Measurements from ENCODE around the gene LLGL2. TPM values are rescaled to one million over a fixed set of nuclear protein-coding genes. Genes with fewer than 3 reads are reported as not detected.

The LLGL2 gene
- total and polyA plus RNA-seq, 10 of the 15 experiments (the other 5 are each of a cell fraction or from before 2014, with no cell fraction given), result 0.21 to 9.9 (median 4.5) TPM

GRCh38 chr17:75605790-75606189, 80.3 kb downstream of the LLGL2 start (continued):
- TF ChIP-seq NFYB (IDR thresholded peaks at IDR 0.05; ENCODE audit: insufficient read depth, low read depth, low read length) (no peak), ZNF622 (IDR thresholded peaks at IDR 0.05) (no peak), CREM (IDR thresholded peaks at IDR 0.05; ENCODE audit: low read depth) (no peak)

- 54% methylated on average over 5 of the region's 5 CpGs for WGBS (ENCODE audit: insufficient coverage, insufficient replicate concordance, low lambda C conversion rate, missing lambda C conversion rate)
- ChIA-PET CTCF (interaction anchor here (1.2 kb wide), 1 partner anchor 141 kb away, joined by 4 read pairs; no protein-coding TSS in a partner anchor), RAD21 (ENCODE audit: unreplicated experiment) (no interaction called here), POLR2A (no interaction called here), SMC1A (ENCODE audit: uncharacterized antibody, unreplicated experiment) (no interaction called here)
- intact Hi-C loops (cut with micrococcal nuclease; ENCODE audit: unreplicated experiment), result no loop called here
- in situ Hi-C loops (cut with MboI), result no loop called here
- Histone ChIP-seq H3K4me2 (ENCODE audit: control insufficient read depth, insufficient read depth) (no peak overlapping the region), H3K36me3 (ENCODE audit: control insufficient read depth in 2 of 2, insufficient read depth in 2 of 2, low read length in 1 of 2) (no peaks in the 10 kb centered on the region), H2AFZ (ENCODE audit: control insufficient read depth, low read depth, low read length) (no peak overlapping the region), H4K20me1 (ENCODE audit: control insufficient read depth, insufficient read depth) (no peaks in the 10 kb centered on the region), H3K27me3 (replicated peaks in 1 of 2; ENCODE audit: control insufficient read depth in 2 of 2, insufficient read depth in 2 of 2, low read length in 1 of 2) (no peaks in the 10 kb centered on the region), H3K27ac (ENCODE audit: control insufficient read depth, insufficient read depth) (no peak overlapping the region), H3K9me3 (replicated peaks; ENCODE audit: control insufficient read depth, insufficient read depth, low read length) (no peaks in the 10 kb centered on the region), H3K4me1 (ENCODE audit: control insufficient read depth, insufficient read depth, low read length) (no peaks in the 10 kb centered on the region), H3K9ac (ENCODE audit: control insufficient read depth, insufficient read depth, low read length) (no peak overlapping the region), H3K4me3 (no peak overlapping the region), H3K79me2 (ENCODE audit: control insufficient read depth, insufficient read depth, low read length) (no peaks in the 10 kb centered on the region)
- no peak for ATAC-seq
- no peak for DNase-seq (ENCODE audit: low read depth, low spot score)
- TF ChIP-seq ZBTB4 (CRISPR knock-in tag; IDR thresholded peaks at IDR 0.05), result no peak
- no peak for TF ChIP-seq NFYB (IDR thresholded peaks at IDR 0.05; ENCODE audit: insufficient read depth, low read depth, low read length)
- no peak for TF ChIP-seq TCF7 (IDR thresholded peaks at IDR 0.05; ENCODE audit: borderline replicate concordance)
- no peak for TF ChIP-seq BCL11A (IDR thresholded peaks at IDR 0.05; ENCODE audit: low read depth, low read length)
- no peak for TF ChIP-seq PAX5 (IDR thresholded peaks at IDR 0.05; ENCODE audit: borderline replicate concordance, low read depth, low read length)
- no peak for TF ChIP-seq ZNF592 (IDR thresholded peaks at IDR 0.05)
- FAIRE-seq, result no peak
- no TSS peak for BruUV-seq (replicated peaks)
Measured at GRCh38 chr17:75607086-75607485, 81.6 kb downstream of the LLGL2 start.
